A549 (cell line): ENCODE measurements around the gene KLHL1.

Experiments used
- CHD2 ChIP-seq: fragments of 150-350 bp; IDR thresholded peaks from 2 replicates; pipeline ENCODE4 v1.6.1; 2014; ENCODE audit warnings: low read length; ENCODE audit not compliant: partially characterized antibody
- CTCF ChIP-seq: fragments of >200 bp; sonication (Bioruptor Twin); formaldehyde crosslinking; IDR thresholded peaks from 3 replicates; pipeline ENCODE4 v1.5.1; 2016
- MAFK ChIP-seq: fragments of 450-650 bp; IDR thresholded peaks from 2 replicates; pipeline ENCODE4 v1.6.1; 2014; ENCODE audit not compliant: partially characterized antibody
- MAX ChIP-seq: IDR thresholded peaks from 2 replicates; pipeline ENCODE4 v1.6.1; 2012
- RARB ChIP-seq: fragments of 250-450 bp; sonication (Bioruptor Pico); IDR thresholded peaks from 2 replicates; pipeline ENCODE4 v1.8.0; 2021; ENCODE audit warnings: mild to moderate bottlenecking, moderate library complexity

GRCh38 chr13:69683921-69684686 is 424.1 kb downstream of the KLHL1 start:
- TF ChIP-seq CHD2 (no peak), CTCF (no peak), RARB (no peak), MAFK (no peak), MAX (no peak)
